Hindlimb muscle (tissue), 1 donor: ENCODE results near the gene MAPK6. TPM values are rescaled to one million over a fixed set of nuclear protein-coding genes. Genes with fewer than 3 reads are reported as not detected.
A peak's percentile ranks its signal among the peaks of the same experiment; 100 is the strongest.
"Not testable (repeated sequence)": the region's sequence is repeated elsewhere in the genome, so short reads cannot be mapped to it uniquely, and the experiment has no call there.

Experiments used
- DNase-seq: peaks from one replicate; pipeline ENCODE4 v3.0.0-alpha.2; 2013
- polyA plus RNA-seq: library from polyadenylated mRNA; unstranded; fragments of 120-200 nt; gene quantifications from one replicate; pipeline ENCODE4 v1.2.1, GENCODE V29; 2013; ENCODE audit not compliant: insufficient read length

The MAPK6 gene
- 24.0 TPM for polyA plus RNA-seq

- peak; percentile 99 for DNase-seq
Observed at GRCh38 chr15:52018693-52019393, at the start of gene MAPK6. Gene MAPK6, plus strand, starts transcription at chr15:52019219. Its CDS starts 27,242 bp downstream, at chr15:52046461.

GRCh38 chr15:51969728-51970127 lies 49.3 kb upstream of the MAPK6 start:
- DNase-seq, result no peak

- DNase-seq, result no peak
Observed at GRCh38 chr15:51970132-51970817, 48.7 kb upstream of the MAPK6 start.

- no peak for DNase-seq
Observed at GRCh38 chr15:51971032-51971374, 48.0 kb upstream of the MAPK6 start.

GRCh38 chr15:51971375-51972133 lies 47.5 kb upstream of the MAPK6 start, which contains the start of gene LEO1:
Gene LEO1, minus strand, starts transcription at chr15:51971778. Its CDS starts 33 bp downstream, at chr15:51971745.
- DNase-seq, result peak; percentile 94

GRCh38 chr15:51973220-51973619 lies 45.8 kb upstream of the MAPK6 start:
- DNase-seq, result no peak

- no peak for DNase-seq
Observed at GRCh38 chr15:51973775-51974174, 45.2 kb upstream of the MAPK6 start.

GRCh38 chr15:51982013-51982769 lies 36.8 kb upstream of the MAPK6 start:
- no peak for DNase-seq

DNA sequence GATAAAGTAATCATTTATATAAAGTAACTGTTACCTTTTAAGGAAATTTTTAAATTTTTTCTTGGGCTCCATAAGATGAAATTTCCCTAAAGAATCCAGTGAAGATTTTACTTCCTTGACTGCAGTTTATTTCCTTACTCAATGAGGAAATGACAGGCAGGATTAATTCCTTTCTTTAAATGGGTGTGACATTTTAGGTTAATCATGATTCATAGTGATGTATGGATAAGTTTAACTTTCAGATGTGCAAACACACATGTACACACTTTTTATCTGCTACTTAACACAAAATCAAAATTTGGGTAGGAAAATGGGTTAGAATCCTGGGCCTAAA lies 36.3 kb upstream of the MAPK6 start:
- DNase-seq, result no peak

DNA sequence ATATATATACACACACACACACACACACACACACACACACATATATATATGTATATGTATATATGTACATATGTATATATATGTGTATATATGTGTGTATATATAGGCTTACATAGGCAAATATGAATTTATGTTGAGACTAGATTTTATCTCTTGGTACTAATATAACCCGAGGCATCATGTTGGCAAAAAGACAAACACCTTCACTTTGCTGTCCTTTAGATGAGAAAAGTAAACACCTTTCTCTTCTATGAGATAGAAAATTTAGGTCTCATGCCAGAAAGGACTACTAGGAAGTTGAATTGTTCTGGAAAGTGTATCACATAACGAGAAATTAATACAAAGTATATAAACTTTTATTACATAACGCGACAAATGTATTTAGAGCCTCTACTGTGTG lies 27.9 kb upstream of the MAPK6 start:
- no peak for DNase-seq

GRCh38 chr15:51992953-51993352 lies 26.1 kb upstream of the MAPK6 start:
- no peak for DNase-seq

GRCh38 chr15:52002351-52002750 lies 16.7 kb upstream of the MAPK6 start:
- no peak for DNase-seq

DNA sequence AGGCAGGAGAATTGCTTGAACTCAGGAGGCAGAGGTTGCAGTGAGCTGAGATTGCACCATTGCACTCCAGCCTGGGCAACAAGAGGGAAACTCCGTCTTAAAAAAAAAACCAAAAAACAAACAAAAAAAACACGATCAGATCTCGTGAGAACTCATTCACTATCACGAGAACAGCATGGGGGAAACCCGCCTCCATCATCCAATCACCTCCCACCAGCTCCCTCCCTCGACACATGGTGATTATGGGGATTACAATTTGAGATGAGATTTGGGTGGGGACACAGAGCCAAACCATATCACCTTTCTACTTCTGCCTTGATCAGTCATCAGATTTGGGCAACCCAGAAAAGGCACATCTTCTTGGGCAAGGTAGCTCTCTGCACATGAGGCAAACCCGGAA lies 15.9 kb upstream of the MAPK6 start:
- not testable (repeated sequence) for DNase-seq

DNA sequence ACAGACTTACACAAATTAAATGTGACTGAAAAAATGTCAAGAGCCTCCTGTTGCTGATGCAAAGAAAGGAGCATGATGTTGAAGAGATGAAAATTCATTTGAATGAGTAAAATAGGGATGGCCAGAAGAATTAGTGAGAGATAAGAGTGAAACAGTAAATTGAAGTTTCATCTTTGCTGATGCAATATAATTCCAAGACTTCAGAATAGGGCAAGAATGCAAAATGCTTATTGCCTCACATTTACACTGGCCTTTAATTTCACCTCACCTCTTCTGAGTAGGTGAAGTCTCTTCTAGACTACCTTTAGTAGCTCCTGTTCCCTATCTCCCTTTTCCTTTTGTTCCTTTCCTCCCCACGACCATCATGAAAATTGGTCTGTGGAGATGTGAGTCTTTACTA lies 15.3 kb upstream of the MAPK6 start:
- DNase-seq, result no peak

DNA sequence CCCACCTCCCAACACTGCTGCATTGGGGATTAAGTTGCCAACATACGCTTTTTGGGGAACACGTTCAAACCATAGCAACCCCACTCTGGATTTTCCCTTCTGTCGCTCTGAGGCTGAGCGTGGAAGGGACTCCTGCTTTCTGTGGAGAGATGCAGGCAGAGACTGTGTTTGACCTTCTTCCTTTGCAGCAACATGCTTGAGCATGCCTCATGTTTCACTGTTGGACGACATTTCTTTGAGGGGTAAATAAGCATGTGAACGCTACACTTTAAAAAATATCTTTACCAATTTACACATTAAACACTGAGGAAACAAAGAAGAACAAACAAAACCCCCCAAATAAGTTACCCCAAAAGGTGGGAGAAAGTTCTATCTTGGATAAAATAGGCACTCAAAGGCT lies 14.2 kb upstream of the MAPK6 start:
- DNase-seq, result no peak

DNA sequence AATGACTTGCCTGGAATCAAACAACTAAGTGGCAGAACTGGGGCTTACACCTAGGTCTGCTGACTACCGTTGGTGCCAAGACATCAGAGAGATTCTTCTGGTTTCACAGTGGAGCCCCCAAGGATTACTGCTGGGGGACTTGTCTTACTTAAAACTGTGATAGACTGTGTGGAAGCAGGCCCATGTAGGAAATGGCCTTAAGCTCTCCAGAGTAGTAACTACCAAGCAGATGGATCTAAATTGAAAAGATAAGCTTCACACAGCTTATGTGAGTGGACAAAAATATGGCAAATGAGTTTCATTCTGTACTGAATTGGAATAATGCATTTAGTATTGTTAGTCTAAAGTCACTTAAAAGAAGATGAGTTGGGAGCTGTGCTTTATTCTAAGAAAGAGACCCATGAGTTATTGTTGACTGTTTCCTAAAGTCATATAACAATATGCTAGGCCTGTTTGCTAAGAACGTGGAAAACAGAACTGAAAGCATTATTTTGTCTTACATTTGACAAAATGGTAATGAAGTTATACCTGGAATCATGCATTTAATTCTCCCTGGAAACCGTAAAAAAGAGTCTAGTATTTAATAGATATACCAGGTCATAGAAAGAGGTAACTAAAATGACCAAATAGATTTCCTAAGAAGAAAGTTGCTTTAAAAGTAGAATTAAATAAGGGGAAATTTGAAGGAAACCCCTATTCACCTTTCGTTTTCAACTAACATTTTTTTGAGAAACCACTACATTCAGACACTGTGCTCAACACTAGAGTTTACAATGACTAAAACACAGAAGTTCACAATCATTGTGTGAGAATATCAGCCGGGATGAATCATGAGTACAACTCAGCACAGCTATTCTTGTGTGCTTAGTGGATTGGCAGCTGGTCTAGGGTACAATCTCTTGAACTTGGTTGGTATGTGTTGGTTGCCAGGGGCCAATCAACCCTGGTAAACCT lies 13.0 kb upstream of the MAPK6 start:
- DNase-seq, result no peak

GRCh38 chr15:52006702-52007340 lies 12.2 kb upstream of the MAPK6 start:
- no peak for DNase-seq

- DNase-seq, result no peak
Observed at GRCh38 chr15:52008359-52008697, 10.7 kb upstream of the MAPK6 start.

GRCh38 chr15:52008698-52009434 lies 10.2 kb upstream of the MAPK6 start:
- no peak for DNase-seq
